Activated T-helper 1 cell treated with anti-CD3 and anti-CD28 coated beads, Interleukin-12 subunit alpha, Interleukin-12 subunit beta, Interleukin-2, Interleukin-4 antibody, amounts not matched to agents 30 ng/mL and 10 ng/mL and 1 ng/mL, durations not matched to agents 14 hours and 24 hours and 36 hours (primary cell): ENCODE measurements around the gene EVA1B. TPM values are rescaled to one million over a fixed set of nuclear protein-coding genes. Genes with fewer than 3 reads are reported as not detected.

Experiments used
- DNase-seq: peaks from one replicate; pipeline ENCODE4 v3.0.0; 2021; ENCODE audit warnings: low spot score
- H3K27ac Mint-ChIP-seq: one replicate; pipeline ENCODE4 v1.8.0; 2021; ENCODE audit warnings: mild to moderate bottlenecking, mixed read lengths
- H3K27me3 Mint-ChIP-seq: one replicate; pipeline ENCODE4 v1.8.0; 2022; ENCODE audit warnings: mild to moderate bottlenecking, moderate library complexity, mixed read lengths; ENCODE audit not compliant: insufficient read depth
- H3K36me3 Mint-ChIP-seq: one replicate; pipeline ENCODE4 v1.8.0; 2021; ENCODE audit warnings: low read depth, mixed read lengths
- H3K4me1 Mint-ChIP-seq: one replicate; pipeline ENCODE4 v1.8.0; 2021; ENCODE audit warnings: low read depth, mixed read lengths
- H3K4me3 Mint-ChIP-seq: one replicate; pipeline ENCODE4 v1.8.0; 2021; ENCODE audit warnings: mild to moderate bottlenecking, moderate library complexity, mixed read lengths
- H3K9me3 Mint-ChIP-seq: one replicate; pipeline ENCODE4 v1.8.0; 2021; ENCODE audit warnings: mixed read lengths
- intact Hi-C: fragments of 100-400 bp; cut with micrococcal nuclease; formaldehyde crosslinking; loops from one replicate; pipeline ENCODE4 v1.15.1; 2024
- total RNA-seq: library from RNA; stranded (reverse); gene quantifications from 2 replicates; pipeline ENCODE4 v1.2.3, GENCODE V29; 2022

The EVA1B gene, protein sequence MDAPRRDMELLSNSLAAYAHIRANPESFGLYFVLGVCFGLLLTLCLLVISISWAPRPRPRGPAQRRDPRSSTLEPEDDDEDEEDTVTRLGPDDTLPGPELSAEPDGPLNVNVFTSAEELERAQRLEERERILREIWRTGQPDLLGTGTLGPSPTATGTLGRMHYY
- 10.6 and 10.9 TPM in 2 replicates for total RNA-seq

- Mint-ChIP-seq H3K4me1 (peaks cover 31% of the 10 kb centered on the region), H3K27ac (peak within 1 kb of the TSS; percentile 64), H3K27me3 (peaks cover 6% of the 10 kb centered on the region), H3K36me3 (peaks cover 2% of the 10 kb centered on the region), H3K4me3 (peak within 1 kb of the TSS; percentile 80), H3K9me3 (no peaks in the 10 kb centered on the region)
- intact Hi-C loops, result loop anchor here (1.0 to 5.0 kb wide), 3 partner anchors 16 to 97 kb away; partner anchors contain the start of gene STK40
- peak; percentile 60 for DNase-seq
Measured at GRCh38 chr1:36323636-36324352, at the start of gene EVA1B. Gene EVA1B (minus strand): TSS chr1:36323645. CDS start chr1:36323037, 608 bp downstream.

DNA sequence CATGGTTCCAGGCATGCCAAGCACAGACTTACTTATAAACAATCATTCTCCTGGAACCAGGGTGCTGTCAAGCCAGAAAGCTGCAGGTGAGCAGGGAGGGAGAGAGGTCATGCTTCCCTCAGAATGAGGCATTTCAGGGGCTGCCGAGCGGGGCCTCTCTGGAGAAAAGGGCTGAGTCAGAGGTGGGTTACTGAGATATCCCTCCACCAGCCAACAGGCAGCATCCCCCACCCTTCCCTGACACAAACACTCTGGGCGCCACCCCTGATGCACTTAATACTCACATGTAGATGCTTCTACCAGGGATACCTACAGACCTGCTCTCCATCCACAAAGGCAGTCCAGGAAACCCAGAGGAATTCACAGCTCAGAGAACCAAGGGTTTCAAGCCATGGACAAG lies 49.2 kb upstream of the EVA1B start:
- no peaks in the 10 kb centered on the region for H3K27me3 Mint-ChIP-seq
- peaks cover 62% of the 10 kb centered on the region for H3K4me1 Mint-ChIP-seq
- no peaks in the 10 kb centered on the region for H3K9me3 Mint-ChIP-seq
- DNase-seq, result no peak
- H3K36me3 Mint-ChIP-seq, result peaks cover 16% of the 10 kb centered on the region
- H3K4me3 Mint-ChIP-seq, result no peak overlapping the region
- peak overlapping the region; percentile 68 for H3K27ac Mint-ChIP-seq
- intact Hi-C loops, result no loop called here

- no peak overlapping the region for H3K4me3 Mint-ChIP-seq
- peaks cover 9% of the 10 kb centered on the region for H3K36me3 Mint-ChIP-seq
- H3K4me1 Mint-ChIP-seq, result peaks cover 69% of the 10 kb centered on the region
- no peaks in the 10 kb centered on the region for H3K27me3 Mint-ChIP-seq
- peak; percentile 65 for DNase-seq
- no peaks in the 10 kb centered on the region for H3K9me3 Mint-ChIP-seq
- H3K27ac Mint-ChIP-seq, result peak overlapping the region; percentile 35
- intact Hi-C loops, result loop anchor here (1.0 kb wide), 6 partner anchors 17 to 220 kb away; partner anchors contain the start of gene TRAPPC3
Measured at GRCh38 chr1:36369061-36369861, 45.8 kb upstream of the EVA1B start.

- DNase-seq, result no peak
- Mint-ChIP-seq H3K4me1 (peaks cover 55% of the 10 kb centered on the region), H3K4me3 (no peak overlapping the region), H3K9me3 (no peaks in the 10 kb centered on the region), H3K27me3 (no peaks in the 10 kb centered on the region), H3K27ac (peak overlapping the region; percentile 84), H3K36me3 (peaks cover 7% of the 10 kb centered on the region)
- intact Hi-C loops, result no loop called here
Measured at GRCh38 chr1:36367798-36368197, 44.4 kb upstream of the EVA1B start.

- Mint-ChIP-seq H3K4me3 (peak overlapping the region; percentile 11), H3K27ac (peak overlapping the region; percentile 84), H3K4me1 (peaks cover 50% of the 10 kb centered on the region), H3K9me3 (no peaks in the 10 kb centered on the region), H3K36me3 (peaks cover 7% of the 10 kb centered on the region), H3K27me3 (no peaks in the 10 kb centered on the region)
- no peak for DNase-seq
- intact Hi-C loops, result no loop called here
Measured at GRCh38 chr1:36367066-36367465, 43.6 kb upstream of the EVA1B start.

- DNase-seq, result peak; percentile 51
- H3K4me3 Mint-ChIP-seq, result peak overlapping the region; percentile 56
- H3K36me3 Mint-ChIP-seq, result peaks cover 10% of the 10 kb centered on the region
- intact Hi-C loops, result no loop called here
- no peaks in the 10 kb centered on the region for H3K27me3 Mint-ChIP-seq
- H3K27ac Mint-ChIP-seq, result peak overlapping the region; percentile 84
- H3K9me3 Mint-ChIP-seq, result no peaks in the 10 kb centered on the region
- peaks cover 50% of the 10 kb centered on the region for H3K4me1 Mint-ChIP-seq
Measured at GRCh38 chr1:36366091-36366661, 42.7 kb upstream of the EVA1B start.

DNA sequence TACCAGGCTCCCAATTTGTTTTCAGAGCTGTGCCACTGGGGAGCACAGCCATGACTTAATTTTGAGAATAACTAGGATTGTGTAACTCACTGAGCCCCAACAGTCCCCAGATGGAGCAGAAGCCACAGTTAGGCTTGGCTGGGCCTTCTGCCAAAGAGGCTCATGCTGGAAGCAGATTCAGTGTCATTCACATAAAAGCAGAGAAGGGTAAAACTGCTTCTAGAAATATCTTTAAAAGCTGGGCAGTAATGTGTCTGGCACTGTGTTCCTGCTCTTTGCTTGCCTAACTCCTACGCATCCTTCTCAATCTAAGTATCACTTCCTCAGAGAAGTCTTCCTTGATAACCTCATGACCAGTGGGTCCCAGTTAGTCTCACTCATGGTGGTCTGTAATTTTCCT lies 41.9 kb upstream of the EVA1B start:
- Mint-ChIP-seq H3K27ac (peak overlapping the region; percentile 84), H3K9me3 (no peaks in the 10 kb centered on the region), H3K27me3 (no peaks in the 10 kb centered on the region), H3K36me3 (peaks cover 8% of the 10 kb centered on the region), H3K4me1 (peaks cover 50% of the 10 kb centered on the region), H3K4me3 (no peak overlapping the region)
- intact Hi-C loops, result no loop called here
- no peak for DNase-seq

- no peaks in the 10 kb centered on the region for H3K27me3 Mint-ChIP-seq
- peak; percentile 29 for DNase-seq
- peaks cover 23% of the 10 kb centered on the region for H3K36me3 Mint-ChIP-seq
- peak overlapping the region; percentile 88 for H3K27ac Mint-ChIP-seq
- peaks cover 11% of the 10 kb centered on the region for H3K4me1 Mint-ChIP-seq
- no peaks in the 10 kb centered on the region for H3K9me3 Mint-ChIP-seq
- peak overlapping the region; percentile 2 for H3K4me3 Mint-ChIP-seq
- intact Hi-C loops, result no loop called here
Measured at GRCh38 chr1:36359911-36360550, 36.6 kb upstream of the EVA1B start.

DNA sequence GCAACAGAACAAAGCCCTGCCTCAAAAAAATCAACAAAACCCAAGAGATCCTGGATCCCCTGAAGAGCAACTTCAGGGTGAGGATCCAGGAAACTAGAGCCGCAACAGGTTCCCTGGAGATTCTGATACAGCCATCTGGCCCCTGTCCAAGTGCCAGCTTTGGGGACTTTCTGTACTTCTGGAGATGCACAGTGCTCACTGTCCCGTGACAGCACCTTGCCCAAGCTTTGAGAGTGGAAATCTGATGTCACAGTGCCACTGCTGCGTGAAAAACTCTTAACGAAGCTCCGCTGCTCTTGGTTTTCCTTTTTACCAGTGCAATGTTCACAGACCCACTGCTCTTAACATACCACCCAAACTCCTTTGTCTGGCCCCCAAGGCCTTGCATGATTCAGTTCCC lies 35.9 kb upstream of the EVA1B start:
- peak overlapping the region; percentile 2 for H3K4me3 Mint-ChIP-seq
- no peaks in the 10 kb centered on the region for H3K9me3 Mint-ChIP-seq
- H3K4me1 Mint-ChIP-seq, result peaks cover 11% of the 10 kb centered on the region
- no peak for DNase-seq
- intact Hi-C loops, result no loop called here
- peaks cover 26% of the 10 kb centered on the region for H3K36me3 Mint-ChIP-seq
- peak overlapping the region; percentile 88 for H3K27ac Mint-ChIP-seq
- H3K27me3 Mint-ChIP-seq, result no peaks in the 10 kb centered on the region

- H3K9me3 Mint-ChIP-seq, result no peaks in the 10 kb centered on the region
- no peak overlapping the region for H3K4me3 Mint-ChIP-seq
- no peak overlapping the region for H3K27ac Mint-ChIP-seq
- peaks cover 11% of the 10 kb centered on the region for H3K4me1 Mint-ChIP-seq
- intact Hi-C loops, result no loop called here
- DNase-seq, result no peak
- no peaks in the 10 kb centered on the region for H3K27me3 Mint-ChIP-seq
- H3K36me3 Mint-ChIP-seq, result peaks cover 29% of the 10 kb centered on the region
Measured at GRCh38 chr1:36358514-36359084, 35.2 kb upstream of the EVA1B start.

DNA sequence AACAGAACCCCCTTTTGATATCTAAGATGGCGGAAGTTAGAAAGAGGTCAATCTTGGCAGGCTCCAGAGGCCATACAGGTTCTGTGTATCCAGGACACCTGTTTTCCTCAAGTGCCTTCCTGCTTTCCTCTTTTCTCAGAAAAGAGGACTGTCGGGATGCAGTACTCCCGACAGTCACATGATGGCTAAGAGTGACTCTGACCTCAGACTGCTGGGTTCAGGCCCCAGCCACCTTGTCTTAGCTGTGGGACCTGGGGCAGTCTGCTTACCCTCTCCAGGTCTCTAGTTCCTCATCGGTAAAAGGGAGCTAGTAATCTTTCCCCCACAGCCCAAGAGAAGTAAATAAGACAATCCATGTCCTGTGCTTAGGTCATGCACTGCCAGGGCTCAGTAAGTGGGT lies 32.4 kb upstream of the EVA1B start:
- Mint-ChIP-seq H3K36me3 (peaks cover 31% of the 10 kb centered on the region), H3K4me1 (peaks cover 21% of the 10 kb centered on the region)

GRCh38 chr1:36354486-36354885 lies 31.0 kb upstream of the EVA1B start:
- H3K36me3 Mint-ChIP-seq, result peaks cover 28% of the 10 kb centered on the region
- intact Hi-C loops, result no loop called here

More for the DNA sequence above, 32.4 kb upstream of the EVA1B start:
- DNase-seq, result no peak
- Mint-ChIP-seq H3K4me3 (no peak overlapping the region), H3K9me3 (no peaks in the 10 kb centered on the region), H3K27ac (no peak overlapping the region), H3K27me3 (no peaks in the 10 kb centered on the region)
- intact Hi-C loops, result no loop called here

More at GRCh38 chr1:36354486-36354885, 31.0 kb upstream of the EVA1B start:
- Mint-ChIP-seq H3K4me3 (no peak overlapping the region), H3K4me1 (peaks cover 20% of the 10 kb centered on the region), H3K9me3 (no peaks in the 10 kb centered on the region), H3K27me3 (no peaks in the 10 kb centered on the region), H3K27ac (peak overlapping the region; percentile 47)
- DNase-seq, result no peak
